Measurements from ENCODE around the gene PHF20.

Gene PHF20

GRCh38 chr20:35909176-35909575, 137.4 kb downstream of the PHF20 start:
- H3K27ac ChIP-seq, result no peak overlapping the region
- TF ChIP-seq CTCF (conservative IDR thresholded peaks at IDR 0.05), result no peak

- no peak for TF ChIP-seq ZFX (IDR thresholded peaks at IDR 0.05)
- no peak for TF ChIP-seq CTCF (conservative IDR thresholded peaks at IDR 0.05)
- no peak overlapping the region for H3K27ac ChIP-seq
These were observed 138.0 kb downstream of the PHF20 start for GRCh38 chr20:35909796-35910195.

- no peak overlapping the region for H3K27ac ChIP-seq
- TF ChIP-seq CTCF (conservative IDR thresholded peaks at IDR 0.05), result no peak
- no peak for TF ChIP-seq ZFX (IDR thresholded peaks at IDR 0.05)
These were observed 138.4 kb downstream of the PHF20 start for GRCh38 chr20:35910254-35910653.

DNA sequence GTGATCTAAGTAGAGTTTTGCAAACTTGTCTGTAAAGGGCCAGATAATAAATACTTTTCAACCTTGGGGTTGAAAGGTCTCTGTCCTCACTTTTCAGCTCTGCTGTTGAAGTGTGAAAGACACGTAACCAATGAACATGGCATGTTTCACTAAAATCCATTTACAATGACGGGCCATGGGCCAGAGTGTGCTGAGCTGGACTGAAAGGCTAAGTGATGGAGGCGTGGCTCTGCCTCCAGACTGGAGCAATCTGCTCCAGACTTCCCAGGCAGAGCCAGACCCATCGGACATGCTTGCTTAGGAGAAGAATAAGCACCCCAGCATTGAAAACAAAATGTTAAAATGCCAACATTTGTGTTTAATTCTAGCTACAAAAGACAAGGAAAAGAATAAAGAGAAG, 141.1 kb downstream of the PHF20 start:
- TF ChIP-seq ZFX (IDR thresholded peaks at IDR 0.05), result no peak
- TF ChIP-seq CTCF (conservative IDR thresholded peaks at IDR 0.05), result no peak
- no peak overlapping the region for H3K27ac ChIP-seq

DNA sequence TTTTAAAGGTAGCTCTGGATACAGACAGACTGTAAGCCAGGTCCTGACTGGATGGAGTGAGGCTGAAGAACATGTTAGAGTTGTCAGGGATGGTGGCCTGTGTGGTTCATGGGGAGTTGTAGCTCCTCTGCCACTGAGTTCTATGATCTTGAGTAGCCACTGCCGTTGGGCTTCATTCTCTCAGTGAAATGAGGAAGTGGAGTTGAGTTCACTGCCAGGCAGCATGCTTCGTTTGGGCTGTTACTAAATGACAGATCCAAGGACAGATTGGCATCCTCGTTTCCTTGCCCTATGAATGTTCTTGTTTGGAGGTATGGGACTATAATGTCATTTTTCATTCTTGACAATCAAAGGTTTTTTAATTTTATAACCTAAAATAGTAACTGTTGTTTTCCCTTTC, 145.3 kb downstream of the PHF20 start:
- TF ChIP-seq ZFX (IDR thresholded peaks at IDR 0.05) (no peak), CTCF (conservative IDR thresholded peaks at IDR 0.05) (no peak)
- no peak overlapping the region for H3K27ac ChIP-seq

DNA sequence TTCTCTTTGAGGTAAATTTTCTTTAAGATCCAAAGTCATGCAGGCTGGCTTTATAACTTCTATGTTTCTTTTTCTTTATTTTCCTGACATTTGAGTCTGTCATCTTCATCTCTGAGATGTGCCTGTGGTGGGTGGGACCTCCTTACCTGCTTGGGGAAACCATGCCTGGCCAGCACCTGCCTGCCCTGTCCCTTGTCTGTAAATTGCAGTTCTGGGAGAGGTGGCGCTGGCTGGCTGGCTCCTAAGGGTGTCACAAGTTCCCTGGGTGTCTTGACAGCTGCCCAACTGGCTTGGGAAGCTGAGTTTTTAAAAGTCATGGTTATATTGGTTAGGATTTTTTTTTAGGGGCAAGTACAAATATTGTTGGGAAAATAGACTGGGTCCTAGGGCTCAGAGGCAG, 146.2 kb downstream of the PHF20 start:
- TF ChIP-seq ZFX (IDR thresholded peaks at IDR 0.05) (no peak), CTCF (conservative IDR thresholded peaks at IDR 0.05) (no peak)
- H3K27ac ChIP-seq, result no peak overlapping the region

- no peak overlapping the region for H3K27ac ChIP-seq
- no peak for TF ChIP-seq CTCF (conservative IDR thresholded peaks at IDR 0.05)
- no peak for TF ChIP-seq ZFX (IDR thresholded peaks at IDR 0.05)
These were observed 148.7 kb downstream of the PHF20 start for GRCh38 chr20:35920523-35920922.

Measured in C4-2B (cell line).